Measurements from ENCODE around the gene SLC25A33. TPM values are rescaled to one million over a fixed set of nuclear protein-coding genes. Genes with fewer than 3 reads are reported as not detected.
"Not testable (repeated sequence)": the region's sequence is repeated elsewhere in the genome, so short reads cannot be mapped to it uniquely, and the experiment has no call there.

Gene SLC25A33
- total and polyA plus RNA-seq, 2 of the 8 experiments (the other 6 are each of a cell fraction or from before 2014, with no cell fraction given) = 7.8 to 12.8 TPM

- H3K79me2 ChIP-seq (ENCODE audit: control insufficient read depth in 1 of 2, insufficient read depth in 2 of 2, low read length in 2 of 2); H2AFZ ChIP-seq (ENCODE audit: low read length); H2BK15ac ChIP-seq (ENCODE audit: low read length); H2BK20ac ChIP-seq (ENCODE audit: low read length); H2BK5ac ChIP-seq (ENCODE audit: low read depth, low read length); POLR2A ChIA-PET (ENCODE audit: partially characterized antibody); H3K4ac ChIP-seq (replicated peaks; ENCODE audit: insufficient read length, low read depth, low read length); H3K9me3 ChIP-seq (ENCODE audit: insufficient read depth in 2 of 2, low read depth in 1 of 2, low read length in 1 of 2); H2BK120ac ChIP-seq (replicated peaks; ENCODE audit: low read depth, low read length); H4K8ac ChIP-seq (ENCODE audit: extremely low read depth, insufficient read depth, low read length); FAIRE-seq; DNase-seq (ENCODE audit: low read depth in 1 of 2, low spot score in 2 of 2); H3K27me3 ChIP-seq (replicated peaks in 1 of 4; ENCODE audit: control insufficient read depth in 3 of 4, extremely low read depth in 1 of 4, insufficient read depth in 3 of 4, low read length in 3 of 4); H3K23me2 ChIP-seq (ENCODE audit: low read depth, low read length); H3K79me1 ChIP-seq (ENCODE audit: low read depth, low read length); H4K5ac ChIP-seq (ENCODE audit: insufficient read length, low read depth, low read length); H3K36me3 ChIP-seq (ENCODE audit: control insufficient read depth in 2 of 4, insufficient read depth in 4 of 4, low read length in 3 of 4); H3K4me3 ChIP-seq (ENCODE audit: extremely low read depth in 1 of 4, insufficient read depth in 2 of 4, low read depth in 3 of 4, low read length in 4 of 4); H3K14ac ChIP-seq (ENCODE audit: insufficient read length); H3K56ac ChIP-seq (replicated peaks; ENCODE audit: insufficient read length, low read depth, low read length); H2AK5ac ChIP-seq (ENCODE audit: low read depth, low read length); H2BK12ac ChIP-seq (ENCODE audit: low read depth, low read length); H3K4me1 ChIP-seq (replicated peaks in 1 of 4; ENCODE audit: control insufficient read depth in 3 of 4, insufficient read depth in 4 of 4, low read length in 3 of 4); H4K91ac ChIP-seq (replicated peaks; ENCODE audit: insufficient read length, low read length); H3K9ac ChIP-seq (replicated peaks in 1 of 4; ENCODE audit: extremely low read depth in 1 of 4, low read depth in 3 of 4, low read length in 3 of 4); H3K23ac ChIP-seq (ENCODE audit: insufficient read length); H3K27ac ChIP-seq (ENCODE audit: low read depth, low read length); H3K4me2 ChIP-seq (ENCODE audit: insufficient read depth in 1 of 2, low read depth in 2 of 2, low read length in 2 of 2); H3K18ac ChIP-seq (ENCODE audit: extremely low read depth, low read length); H4K20me1 ChIP-seq (replicated peaks in 1 of 2; ENCODE audit: control insufficient read depth in 1 of 2, insufficient read depth in 2 of 2, low read length in 2 of 2): not testable (repeated sequence)
- 87% methylated on average over 9 of the region's 9 CpGs; no CpG with 5 or more reads in 1 of the 2 experiments for WGBS, 2 experiments (ENCODE audit: extremely low coverage in 1 of 2, insufficient coverage in 1 of 2, insufficient read length in 1 of 2, insufficient replicate concordance in 2 of 2, low coverage in 1 of 2, low lambda C conversion rate in 2 of 2, missing lambda C conversion rate in 1 of 2)
- CTCF ChIA-PET (ENCODE audit: partially characterized antibody) = interaction anchor here (1.2 to 1.5 kb wide), 2 partner anchors 20 to 226 kb away, joined by 3 to 4 read pairs; no protein-coding TSS in a partner anchor
Observed at GRCh38 chr1:9515550-9515949, 23.7 kb upstream of the SLC25A33 start.

Measured in H1 (cell line).